ENCODE data around the gene SLC35E1.

GRCh38 chr19:16619457-16619856 is 47.2 kb upstream of the SLC35E1 start:
- TF ChIP-seq CTCF (IDR thresholded peaks at IDR 0.05) (no peak), POLR2AphosphoS5 (IDR thresholded peaks at IDR 0.05; ENCODE audit: low read depth, low read length) (no peak)
